HepG2 (cell line): ENCODE measurements around the gene ATAD3C. TPM values are rescaled to one million over a fixed set of nuclear protein-coding genes. Genes with fewer than 3 reads are reported as not detected.

ENCODE experiments used
- BORCS8-MEF2B ChIP-seq: sonication (generic); formaldehyde crosslinking; IDR thresholded peaks from 2 replicates; pipeline ENCODE4 v1.8.0; 2022; ENCODE audit warnings: mild to moderate bottlenecking, missing genetic modification reagents
- CREB3 ChIP-seq: sonication (generic); formaldehyde crosslinking; IDR thresholded peaks from 2 replicates; pipeline ENCODE4 v1.5.0; 2020; ENCODE audit warnings: missing genetic modification reagents
- ETV6 ChIP-seq: sonication (generic); formaldehyde crosslinking; conservative IDR thresholded peaks from 2 replicates; pipeline ENCODE4 v1.4.0; 2020; ENCODE audit warnings: missing genetic modification reagents
- GFI1 ChIP-seq: sonication (generic); formaldehyde crosslinking; IDR thresholded peaks from 2 replicates; pipeline ENCODE4 v1.5.0; 2020; ENCODE audit warnings: missing genetic modification reagents, mild to moderate bottlenecking, borderline replicate concordance
- GLI4 ChIP-seq: sonication (generic); formaldehyde crosslinking; IDR thresholded peaks from 2 replicates; pipeline ENCODE4 v1.5.1; 2020; ENCODE audit warnings: missing genetic modification reagents, mild to moderate bottlenecking, moderate library complexity, borderline replicate concordance
- GTF3A ChIP-seq: sonication (generic); formaldehyde crosslinking; conservative IDR thresholded peaks from 2 replicates; pipeline ENCODE4 v1.4.0; 2020; ENCODE audit warnings: mild to moderate bottlenecking, missing genetic modification reagents
- HMG20B ChIP-seq: conservative IDR thresholded peaks from 2 replicates; pipeline ENCODE4 v1.6.1; 2016; ENCODE audit warnings: missing genetic modification reagents, missing compliant biosample characterization
- MXD3 ChIP-seq: IDR thresholded peaks from 2 replicates; pipeline ENCODE4 v1.6.1; 2016; ENCODE audit warnings: mild to moderate bottlenecking, missing biosample characterization, missing genetic modification reagents
- PRDM10 ChIP-seq: sonication (generic); formaldehyde crosslinking; IDR thresholded peaks from 2 replicates; pipeline ENCODE4 v1.4.0; 2020; ENCODE audit warnings: low read depth, missing genetic modification reagents
- RARA ChIP-seq: IDR thresholded peaks from 2 replicates; pipeline ENCODE4 v1.6.1; 2016; ENCODE audit warnings: missing genetic modification reagents, missing compliant biosample characterization
- RFX1 ChIP-seq: fragments of 450-650 bp; IDR thresholded peaks from 2 replicates; pipeline ENCODE4 v1.6.1; 2017
- RNF219 ChIP-seq: sonication (generic); formaldehyde crosslinking; IDR thresholded peaks from 2 replicates; pipeline ENCODE4 v1.5.0; 2020; ENCODE audit warnings: mild to moderate bottlenecking, missing genetic modification reagents
- SMAD9 ChIP-seq: sonication (generic); formaldehyde crosslinking; IDR thresholded peaks from 2 replicates; pipeline ENCODE4 v1.5.1; 2020; ENCODE audit warnings: mild to moderate bottlenecking, missing genetic modification reagents
- TBX2 ChIP-seq: sonication (generic); formaldehyde crosslinking; IDR thresholded peaks from 2 replicates; pipeline ENCODE4 v1.5.0; 2020; ENCODE audit warnings: missing genetic modification reagents, mild to moderate bottlenecking, borderline replicate concordance
- U2AF1 ChIP-seq: fragments of 200-400 bp; formaldehyde crosslinking; optimal IDR thresholded peaks from 2 replicates; pipeline ENCODE3; 2017; ENCODE audit warnings: mild to moderate bottlenecking, low read depth, low read length
- U2AF2 ChIP-seq: fragments of 200-400 bp; formaldehyde crosslinking; IDR thresholded peaks from 2 replicates; pipeline ENCODE4 v1.6.1; 2017; ENCODE audit warnings: low read depth, mild to moderate bottlenecking, low read length
- ZNF367 ChIP-seq: sonication (generic); formaldehyde crosslinking; IDR thresholded peaks from 2 replicates; pipeline ENCODE4 v1.4.0; 2020; ENCODE audit warnings: missing genetic modification reagents, borderline replicate concordance
- ZNF564 ChIP-seq: sonication (generic); formaldehyde crosslinking; IDR thresholded peaks from 2 replicates; pipeline ENCODE4 v1.8.1; 2023; ENCODE audit warnings: mild to moderate bottlenecking, missing genetic modification reagents
- ZNF674 ChIP-seq: sonication (generic); formaldehyde crosslinking; IDR thresholded peaks from 2 replicates; pipeline ENCODE4 v1.5.0; 2020; ENCODE audit warnings: low read depth, mild to moderate bottlenecking, missing genetic modification reagents
- ZNF766 ChIP-seq: sonication (generic); formaldehyde crosslinking; IDR thresholded peaks from 2 replicates; pipeline ENCODE4 v1.5.0; 2020; ENCODE audit warnings: missing genetic modification reagents, borderline replicate concordance
- ZSCAN5A ChIP-seq: sonication (generic); formaldehyde crosslinking; IDR thresholded peaks from 2 replicates; pipeline ENCODE4 v1.8.0; 2022; ENCODE audit warnings: mild to moderate bottlenecking, missing genetic modification reagents, borderline replicate concordance
- polyA plus RNA-seq, 8 experiments: library from polyadenylated mRNA; depleted of rRNA in 3 of 8; stranded (reverse) in 7 of 8; unstranded in 1 of 8; fragments of >200 nt; fragmentation: Illumina TruSeq in 4 of 8; extraction: Trizol in 4 of 8; gene quantifications; 2 replicates each; pipeline versions ENCODE4 v1.2.1 to v1.2.3, GENCODE V29; 2011 to 2016; ENCODE audit warnings: low read depth in 4 of 8, missing spikeins in 1 of 8, mixed read lengths in 1 of 8; ENCODE audit not compliant: insufficient read depth in 1 of 8
- total RNA-seq, 5 experiments: library from RNA; depleted of rRNA; stranded (reverse); fragments of >200 nt; fragmentation: Illumina TruSeq; extraction: Trizol; gene quantifications; 2 replicates each; pipeline ENCODE4 v1.2.3, GENCODE V29; 2016; ENCODE audit warnings: low read depth in 1 of 5

Gene ATAD3C
- total and polyA plus RNA-seq, 2 of the 13 experiments (the other 11 are each of a cell fraction or from before 2014, with no cell fraction given) = 2.4 to 3.2 TPM

- TF ChIP-seq ZNF674 (CRISPR knock-in tag) (no peak), ZNF367 (CRISPR knock-in tag) (no peak), RNF219 (CRISPR knock-in tag) (no peak), TBX2 (CRISPR knock-in tag) (peak; percentile 71), RARA (peak; percentile 79), BORCS8-MEF2B (CRISPR knock-in tag) (no peak), HMG20B (CRISPR knock-in tag) (no peak), CREB3 (CRISPR knock-in tag) (peak; percentile 75; the same call in 1 of the 2 replicates), RFX1 (no peak), PRDM10 (CRISPR knock-in tag) (0 out of 2 replicates have a peak, but pooled peaks have one; percentile 62), GFI1 (CRISPR knock-in tag) (peak; percentile 6; the same call in 1 of the 2 replicates), GLI4 (0 out of 2 replicates have a peak, but pooled peaks have one; percentile 40), ZSCAN5A (CRISPR knock-in tag) (no peak), ETV6 (CRISPR knock-in tag) (no peak), MXD3 (CRISPR knock-in tag) (no peak; the same call in 1 of the 2 replicates), U2AF2 (no peak), GTF3A (CRISPR knock-in tag) (no peak), SMAD9 (CRISPR knock-in tag) (no peak), ZNF766 (CRISPR knock-in tag) (no peak), ZNF564 (CRISPR knock-in tag) (peak; percentile 85; the same call in 1 of the 2 replicates), U2AF1 (no peak)
Measured at GRCh38 chr1:1430114-1430982, 19.1 kb upstream of the ATAD3C start (continued).
